ENCODE results near the gene STIM2.

STIM2 gene

GRCh38 chr4:26993539-26993938 is 132.9 kb downstream of the STIM2 start:
- Histone ChIP-seq H3K4me1 (ENCODE audit: insufficient read depth, low read length, severe bottlenecking) (peaks cover 48% of the 10 kb centered on the region), H3K9me3 (ENCODE audit: low read length) (0 out of 2 replicates have a peak, but pooled peaks cover 2% of the 10 kb centered on the region), H3K9ac (ENCODE audit: low read length) (peak overlapping the region; percentile 52), H3F3A (ENCODE audit: insufficient read depth, low read length) (no peaks in the 10 kb centered on the region), H3K27ac (ENCODE audit: low read depth, low read length, poor library complexity, severe bottlenecking) (peak overlapping the region; percentile 99), H3K9me2 (ENCODE audit: low read depth, low read length) (no peaks in the 10 kb centered on the region), H2AFZ (ENCODE audit: low read length) (no peak overlapping the region), H3K79me2 (ENCODE audit: insufficient read depth, low read length) (no peaks in the 10 kb centered on the region), H3K27me3 (ENCODE audit: insufficient read depth, low read length) (no peaks in the 10 kb centered on the region), H3K36me3 (ENCODE audit: insufficient read depth, low read length) (peaks cover 41% of the 10 kb centered on the region), H3K4me3 (ENCODE audit: low read depth, low read length, poor library complexity, severe bottlenecking) (peak overlapping the region; percentile 53), H4K20me1 (ENCODE audit: insufficient read depth, low read length) (no peaks in the 10 kb centered on the region), H3K4me2 (ENCODE audit: low read length) (peak overlapping the region; percentile 79)
- no peak for TF ChIP-seq CTCF (IDR thresholded peaks at IDR 0.05; ENCODE audit: low read length)
- no peak for TF ChIP-seq EZH2 (IDR thresholded peaks at IDR 0.05; ENCODE audit: borderline replicate concordance, low read length)

GRCh38 chr4:26993967-26994366 is 133.3 kb downstream of the STIM2 start:
- peak overlapping the region; percentile 99 for H3K27ac ChIP-seq (ENCODE audit: low read depth, low read length, poor library complexity, severe bottlenecking)
- peak overlapping the region; percentile 79 for H3K4me2 ChIP-seq (ENCODE audit: low read length)
- H3K9ac ChIP-seq (ENCODE audit: low read length) = peak overlapping the region; percentile 52
- H3K36me3 ChIP-seq (ENCODE audit: insufficient read depth, low read length) = peaks cover 37% of the 10 kb centered on the region
- no peaks in the 10 kb centered on the region for H4K20me1 ChIP-seq (ENCODE audit: insufficient read depth, low read length)
- TF ChIP-seq CTCF (IDR thresholded peaks at IDR 0.05; ENCODE audit: low read length) (no peak), EZH2 (IDR thresholded peaks at IDR 0.05; ENCODE audit: borderline replicate concordance, low read length) (no peak)
- H3K9me3 ChIP-seq (ENCODE audit: low read length) = 0 out of 2 replicates have a peak, but pooled peaks cover 2% of the 10 kb centered on the region
- no peak overlapping the region for H2AFZ ChIP-seq (ENCODE audit: low read length)
- H3F3A ChIP-seq (ENCODE audit: insufficient read depth, low read length) = no peaks in the 10 kb centered on the region
- H3K9me2 ChIP-seq (ENCODE audit: low read depth, low read length) = no peaks in the 10 kb centered on the region
- no peaks in the 10 kb centered on the region for H3K79me2 ChIP-seq (ENCODE audit: insufficient read depth, low read length)
- peak overlapping the region; percentile 53 for H3K4me3 ChIP-seq (ENCODE audit: low read depth, low read length, poor library complexity, severe bottlenecking)
- H3K4me1 ChIP-seq (ENCODE audit: insufficient read depth, low read length, severe bottlenecking) = peaks cover 48% of the 10 kb centered on the region
- no peaks in the 10 kb centered on the region for H3K27me3 ChIP-seq (ENCODE audit: insufficient read depth, low read length)

- H3K27ac ChIP-seq (ENCODE audit: low read depth, low read length, poor library complexity, severe bottlenecking) = peak overlapping the region; percentile 99
- no peak overlapping the region for H3K9ac ChIP-seq (ENCODE audit: low read length)
- H3K4me2 ChIP-seq (ENCODE audit: low read length) = no peak overlapping the region
- no peaks in the 10 kb centered on the region for H4K20me1 ChIP-seq (ENCODE audit: insufficient read depth, low read length)
- H3K4me3 ChIP-seq (ENCODE audit: low read depth, low read length, poor library complexity, severe bottlenecking) = no peak overlapping the region
- H2AFZ ChIP-seq (ENCODE audit: low read length) = no peak overlapping the region
- peaks cover 50% of the 10 kb centered on the region for H3K4me1 ChIP-seq (ENCODE audit: insufficient read depth, low read length, severe bottlenecking)
- no peaks in the 10 kb centered on the region for H3K9me3 ChIP-seq (ENCODE audit: low read length)
- peaks cover 26% of the 10 kb centered on the region for H3K36me3 ChIP-seq (ENCODE audit: insufficient read depth, low read length)
- no peak for TF ChIP-seq EZH2 (IDR thresholded peaks at IDR 0.05; ENCODE audit: borderline replicate concordance, low read length)
- no peak for TF ChIP-seq CTCF (IDR thresholded peaks at IDR 0.05; ENCODE audit: low read length)
- no peaks in the 10 kb centered on the region for H3K79me2 ChIP-seq (ENCODE audit: insufficient read depth, low read length)
- no peaks in the 10 kb centered on the region for H3K27me3 ChIP-seq (ENCODE audit: insufficient read depth, low read length)
- no peaks in the 10 kb centered on the region for H3K9me2 ChIP-seq (ENCODE audit: low read depth, low read length)
- no peaks in the 10 kb centered on the region for H3F3A ChIP-seq (ENCODE audit: insufficient read depth, low read length)
Observed at GRCh38 chr4:26995316-26995715, 134.7 kb downstream of the STIM2 start.

All from OCI-LY1 (cell line).